MM.1S (cell line): ENCODE measurements around the gene PSMB2.

Experiments
- CTCF ChIP-seq: fragments of 300-600 bp; sonication (generic); IDR thresholded peaks from 2 replicates; pipeline ENCODE4 v1.5.1; 2016; ENCODE audit warnings: antibody characterized with exemption, low read length, mixed read lengths
- EZH2phosphoT487 ChIP-seq: fragments of 300-600 bp; sonication (generic); IDR thresholded peaks from 2 replicates; pipeline ENCODE4 v1.6.1; 2018; ENCODE audit warnings: antibody characterized with exemption, low read length

- TF ChIP-seq CTCF (no peak), EZH2phosphoT487 (no peak)
Observed at GRCh38 chr1:35558374-35559316, 82.7 kb downstream of the PSMB2 start.
